CD4-positive, alpha-beta T cell treated with Interleukin-17A for 4 hours (primary cell): ENCODE data around the gene TCF12.

Experiments
- DNase-seq: peaks from one replicate; pipeline ENCODE4 v3.0.0-alpha.2; 2020; ENCODE audit warnings: mixed read lengths

The TCF12 gene

DNA sequence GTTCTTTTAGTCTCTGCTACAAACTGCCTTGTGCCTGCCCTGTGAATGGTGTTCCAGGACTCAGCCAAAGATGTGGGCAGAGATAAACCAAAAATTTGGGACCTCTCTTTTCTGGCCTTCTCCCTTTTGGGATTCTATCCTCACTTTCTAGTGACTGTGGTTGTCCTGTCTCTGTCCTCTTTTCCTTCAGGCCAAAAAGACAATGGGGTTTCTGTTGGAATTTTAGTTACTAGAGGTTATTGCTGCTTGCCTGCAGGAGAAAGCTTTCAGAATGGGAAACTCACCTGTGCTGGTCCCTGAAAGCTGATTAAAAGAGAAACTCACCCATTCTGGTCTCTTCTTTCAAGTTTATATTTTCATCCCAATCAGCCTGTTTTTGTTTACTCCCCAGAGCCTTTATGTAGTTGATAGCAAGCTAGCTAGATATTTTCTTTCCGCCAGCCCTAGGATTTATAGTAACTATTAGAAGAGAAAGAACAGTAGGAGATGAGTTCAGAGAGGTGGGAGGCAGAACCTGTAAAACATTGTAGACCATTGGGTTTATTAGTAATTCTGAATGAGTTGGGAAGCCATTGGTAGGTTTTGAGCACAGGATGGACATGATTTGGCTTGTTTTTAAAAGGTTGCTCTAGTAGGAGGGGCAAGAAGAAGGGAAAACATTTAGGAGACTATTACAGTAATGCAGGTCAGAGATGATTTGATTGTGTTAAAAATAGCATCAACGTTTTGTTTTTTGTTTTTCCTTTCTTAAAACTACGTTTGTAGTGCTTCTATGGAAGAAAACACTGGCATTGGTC, 138.9 kb downstream of the TCF12 start:
- DNase-seq, result no peak

DNA sequence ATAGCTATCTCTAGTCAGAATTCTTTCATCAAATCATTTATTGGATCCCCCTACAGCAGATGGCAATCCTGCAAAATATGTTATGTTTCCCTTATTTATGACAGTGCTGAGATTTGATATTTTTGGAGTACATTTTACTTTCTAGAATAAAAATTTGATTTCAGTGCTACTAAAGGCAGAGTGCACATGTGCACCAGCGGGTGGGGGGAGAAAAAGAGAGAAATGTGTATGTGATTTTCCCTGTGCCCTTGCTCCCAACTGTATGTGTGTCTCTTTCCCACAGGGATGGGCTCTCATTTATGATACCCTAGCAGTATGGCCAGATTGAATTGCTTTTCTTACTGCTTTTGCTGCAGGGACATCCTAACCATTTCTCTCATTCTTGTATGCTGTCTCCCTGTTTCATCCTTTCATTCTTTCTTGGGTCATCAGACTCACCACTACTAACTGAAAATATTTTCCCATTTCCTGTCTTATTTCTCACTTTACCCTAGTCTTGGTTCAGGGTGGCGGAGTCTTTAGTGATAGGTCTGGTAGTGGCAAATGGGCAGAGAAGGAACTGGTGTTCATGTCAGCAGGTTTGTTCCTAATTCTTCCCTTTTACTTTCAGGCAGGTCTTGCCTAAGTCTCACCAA, 140.7 kb downstream of the TCF12 start:
- DNase-seq, result no peak

- no peak for DNase-seq
Observed at GRCh38 chr15:57060799-57061198, 142.4 kb downstream of the TCF12 start.

DNA sequence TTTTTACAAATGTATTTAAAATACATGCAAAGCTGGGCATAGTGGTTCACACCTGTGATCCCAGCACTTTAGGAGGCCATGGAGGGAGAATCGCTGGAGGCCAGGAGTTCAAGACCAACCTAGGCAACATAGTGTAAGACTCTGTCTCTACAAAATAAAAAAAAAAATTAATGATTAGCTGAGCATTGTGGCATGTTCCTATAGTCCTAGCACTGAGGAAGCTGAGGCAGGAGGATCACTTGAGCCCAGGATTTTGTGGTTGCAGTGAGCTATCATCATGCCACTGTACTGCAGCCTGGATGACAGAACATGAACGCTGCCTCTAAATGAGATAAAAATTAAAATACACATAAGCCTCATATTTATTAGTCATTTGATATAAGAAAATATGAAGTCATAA, 142.8 kb downstream of the TCF12 start:
- DNase-seq, result no peak

- DNase-seq, result no peak
Observed at GRCh38 chr15:57061696-57062095, 143.3 kb downstream of the TCF12 start.

DNA sequence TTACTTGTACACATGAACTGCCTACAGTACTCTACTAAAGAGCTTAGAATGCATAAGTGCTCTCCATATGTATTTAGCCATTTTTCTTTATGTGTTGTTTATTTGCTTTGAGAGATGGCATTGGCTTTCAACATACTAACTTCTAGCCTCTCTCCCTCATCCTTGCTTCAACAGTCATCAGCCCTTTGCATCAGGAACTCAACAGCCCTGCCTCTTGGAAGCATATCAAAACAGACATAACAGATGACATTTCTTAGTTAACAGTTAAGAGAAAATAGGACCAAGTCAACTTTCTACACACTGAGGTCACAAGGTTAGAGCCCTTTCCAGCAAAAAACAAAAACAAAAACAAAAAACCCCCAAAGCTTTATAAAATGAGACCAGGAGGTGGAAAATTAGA, 145.6 kb downstream of the TCF12 start:
- no peak for DNase-seq

DNA sequence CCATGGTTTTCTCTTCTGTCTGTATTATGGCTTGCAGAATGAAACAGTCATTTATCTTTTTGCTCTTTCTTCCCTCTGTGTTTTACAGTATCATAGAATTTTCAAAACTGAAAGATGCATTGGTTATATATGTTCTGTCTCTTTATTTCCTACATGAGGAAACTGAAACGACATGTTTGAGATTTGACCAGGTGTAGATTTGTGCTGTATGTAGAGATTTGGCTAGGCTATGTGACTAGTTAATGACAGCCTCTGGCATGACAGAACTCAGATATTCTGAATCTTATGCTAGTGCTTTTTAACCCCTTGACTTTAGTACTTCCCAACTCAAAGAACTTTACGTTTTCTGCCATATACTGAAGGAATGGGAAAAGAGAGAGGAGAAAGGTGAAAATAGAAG, 151.0 kb downstream of the TCF12 start:
- DNase-seq, result no peak

DNA sequence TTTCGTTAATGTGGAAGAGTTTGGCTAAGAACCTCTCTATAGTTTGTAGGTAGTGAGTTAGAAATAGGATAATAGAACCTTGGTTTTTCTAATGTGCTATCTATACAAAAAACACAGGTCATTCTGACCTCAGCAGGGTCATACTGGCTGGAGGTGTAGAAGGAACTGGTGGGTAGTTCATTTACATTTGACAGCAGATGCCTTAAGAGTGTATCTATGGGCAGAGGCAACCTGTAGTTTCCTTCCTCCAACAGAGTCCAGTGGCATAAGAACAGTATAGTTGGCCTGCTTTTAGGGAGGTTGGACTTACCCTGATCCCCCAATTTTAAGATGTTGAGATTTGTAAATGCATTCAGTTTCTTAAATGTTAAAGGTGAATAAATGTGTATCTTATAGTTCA, 152.2 kb downstream of the TCF12 start:
- no peak for DNase-seq

DNA sequence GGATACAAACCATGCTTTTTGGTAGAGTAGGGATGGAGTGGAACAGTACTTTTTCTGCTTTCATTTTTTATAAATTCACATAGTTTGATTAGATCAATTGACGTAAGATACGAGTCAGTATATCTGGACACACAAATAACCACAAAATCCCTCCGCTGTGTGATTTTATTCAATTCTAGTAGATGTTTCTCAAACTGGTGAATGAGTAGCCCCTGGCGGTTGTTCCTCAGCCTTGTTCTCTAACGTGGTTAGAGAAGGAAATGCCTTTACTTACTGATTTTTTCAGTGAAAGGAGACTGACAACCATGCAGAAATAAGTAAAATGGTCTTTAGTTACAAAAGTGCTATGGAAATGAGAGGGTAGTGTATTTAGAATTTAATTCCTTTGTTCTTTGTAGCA, 161.0 kb downstream of the TCF12 start:
- peak; percentile 10 for DNase-seq

- DNase-seq, result no peak
Observed at GRCh38 chr15:57079931-57080620, 161.6 kb downstream of the TCF12 start.

DNA sequence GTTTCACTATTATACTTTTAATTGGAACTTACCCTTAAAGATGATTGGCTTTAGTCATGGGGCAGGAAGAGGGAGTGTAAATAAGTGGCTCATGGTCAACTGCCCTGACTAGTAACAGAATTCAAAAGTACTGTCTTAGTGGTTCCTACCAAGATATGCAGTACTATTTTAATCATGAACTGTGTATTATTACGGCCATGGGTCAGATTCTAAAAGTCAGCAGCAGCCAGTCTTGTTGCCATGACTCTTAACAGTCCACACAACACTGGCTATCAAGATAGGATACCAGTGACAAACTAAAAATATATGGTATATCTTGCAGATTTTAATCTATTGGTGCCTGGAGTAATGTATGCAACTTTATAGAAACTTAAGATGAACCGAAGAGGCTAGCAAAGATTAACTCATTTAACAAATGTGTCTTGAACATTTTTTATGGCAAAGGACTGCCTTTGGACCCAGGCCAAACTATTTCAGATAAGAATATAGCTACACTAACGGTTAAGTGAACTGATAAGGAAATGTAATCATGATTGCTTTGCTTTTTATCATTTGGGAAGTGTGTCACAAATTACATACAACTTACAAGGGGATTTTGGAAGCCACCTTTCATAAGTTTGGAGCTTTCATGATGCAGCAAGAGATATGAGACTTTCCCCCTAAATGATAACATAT, 163.7 kb downstream of the TCF12 start:
- DNase-seq, result no peak

GRCh38 chr15:57084192-57084591, 165.7 kb downstream of the TCF12 start:
- no peak for DNase-seq

DNA sequence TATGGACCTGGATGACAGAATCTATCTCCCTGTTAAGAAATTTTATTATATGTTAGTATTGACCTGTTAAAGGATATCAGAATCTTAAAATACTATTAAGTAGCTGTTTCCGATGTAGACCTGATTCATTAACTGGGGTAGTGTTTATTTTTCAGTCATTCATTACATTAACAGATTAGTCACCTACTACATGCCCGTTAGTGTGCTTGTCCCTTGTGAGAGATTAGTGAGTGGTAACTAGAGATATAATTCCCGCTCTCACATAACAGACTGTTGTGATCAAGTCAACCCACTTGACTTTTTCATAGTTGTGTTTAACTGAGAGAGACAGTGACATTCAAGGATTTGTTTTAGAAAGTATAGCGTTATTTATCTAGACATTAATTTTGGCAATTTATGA, 166.8 kb downstream of the TCF12 start:
- no peak for DNase-seq

DNA sequence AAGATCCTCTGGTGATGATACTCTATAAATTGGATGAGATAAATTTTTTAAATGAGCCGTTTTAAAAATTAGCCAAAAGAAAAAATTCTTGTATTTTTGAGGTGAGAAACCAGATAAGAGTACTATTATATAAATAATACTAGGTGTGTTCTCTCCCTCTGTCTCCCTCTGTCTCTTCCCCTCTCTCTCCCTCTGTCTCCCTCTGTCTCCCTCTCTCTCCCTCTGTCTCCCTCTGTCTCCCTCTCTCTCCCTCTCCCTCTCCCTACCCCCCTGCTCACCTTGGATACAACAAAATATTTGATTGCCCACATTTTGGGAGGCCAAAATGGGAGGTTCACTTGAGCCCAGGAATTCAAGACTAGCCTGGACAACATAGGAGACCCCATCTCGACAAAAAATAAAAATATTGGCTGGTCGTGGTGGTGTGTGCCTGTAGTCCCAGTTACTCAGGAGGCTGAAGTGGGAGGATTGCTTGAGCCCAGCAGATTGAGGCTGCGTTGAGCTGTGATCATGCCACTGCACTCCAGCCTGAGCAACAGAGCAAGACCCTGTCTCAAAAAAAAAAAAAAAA, 168.5 kb downstream of the TCF12 start:
- DNase-seq, result no peak

DNA sequence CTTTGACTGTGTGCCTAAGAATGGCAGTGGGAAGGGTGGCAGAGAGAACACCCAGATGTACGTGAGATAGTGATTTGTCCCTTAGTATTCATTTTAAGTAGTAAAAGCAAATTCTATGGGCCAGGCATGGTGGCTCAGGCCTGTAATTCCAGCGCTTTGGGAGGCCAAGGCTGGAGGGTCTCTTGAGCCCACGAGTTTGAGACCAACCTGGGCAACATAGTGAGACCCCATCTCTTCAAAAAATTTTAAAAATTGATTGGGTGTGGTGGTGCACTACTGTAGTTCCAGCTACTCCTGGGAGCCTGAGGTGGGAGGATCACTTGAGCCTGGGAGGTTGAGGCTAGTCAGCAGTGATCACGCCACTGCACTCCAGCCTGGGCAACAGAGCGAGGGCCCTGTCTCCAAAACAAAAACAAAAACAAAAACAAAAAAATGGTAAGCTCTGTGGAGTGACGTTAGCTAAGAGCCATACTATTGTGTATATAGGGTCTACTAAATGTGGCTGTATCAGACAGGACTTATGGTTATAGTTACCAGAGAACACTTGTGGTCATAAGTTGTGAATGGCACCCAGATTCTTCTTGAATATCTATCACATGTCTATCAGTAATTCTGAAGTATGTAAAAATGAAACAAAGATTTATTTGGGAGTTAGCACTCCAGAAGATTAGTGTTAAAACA, 171.5 kb downstream of the TCF12 start:
- no peak for DNase-seq

- no peak for DNase-seq
Observed at GRCh38 chr15:57090496-57090859, 172.0 kb downstream of the TCF12 start.

DNA sequence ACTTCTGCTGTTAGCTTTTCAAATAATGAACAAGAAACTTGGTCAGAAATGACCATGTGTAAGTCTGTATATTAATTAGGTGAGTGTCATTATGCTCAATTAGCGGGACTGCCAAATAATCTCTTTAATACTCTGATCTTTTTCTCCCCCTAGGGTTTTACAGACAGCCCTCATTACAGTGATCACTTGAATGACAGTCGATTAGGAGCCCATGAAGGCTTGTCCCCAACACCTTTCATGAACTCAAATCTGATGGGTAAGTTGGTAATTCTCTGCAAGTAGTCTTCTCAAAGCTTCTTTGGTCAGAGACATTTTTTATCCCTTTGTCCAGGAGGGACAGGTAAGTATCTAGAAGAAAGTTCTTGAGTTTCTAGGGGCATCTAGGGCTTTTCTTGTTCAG, 173.2 kb downstream of the TCF12 start:
- DNase-seq, result no peak

DNA sequence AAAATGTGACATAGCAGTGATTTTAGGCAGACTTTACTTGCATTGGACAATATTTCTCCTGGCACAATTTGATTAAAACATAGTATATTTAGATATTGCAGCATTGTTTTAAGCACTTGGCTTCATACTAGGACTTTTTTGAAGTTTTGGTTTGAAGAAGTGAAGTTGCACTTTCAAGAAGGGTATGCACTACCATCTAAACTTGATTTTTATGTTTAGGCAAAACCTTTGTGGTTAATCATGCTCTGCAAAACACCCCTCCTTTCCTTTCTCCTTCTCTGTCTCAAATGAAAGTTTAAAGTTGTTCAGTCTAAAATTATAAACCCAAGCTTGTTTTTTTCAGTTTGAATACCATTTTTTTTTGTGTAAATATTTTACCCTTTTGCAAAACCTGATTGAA, 173.8 kb downstream of the TCF12 start:
- no peak for DNase-seq

- no peak for DNase-seq
Observed at GRCh38 chr15:57094321-57095257, 176.1 kb downstream of the TCF12 start.

- DNase-seq, result no peak
Observed at GRCh38 chr15:57095896-57096295, 177.5 kb downstream of the TCF12 start.

DNA sequence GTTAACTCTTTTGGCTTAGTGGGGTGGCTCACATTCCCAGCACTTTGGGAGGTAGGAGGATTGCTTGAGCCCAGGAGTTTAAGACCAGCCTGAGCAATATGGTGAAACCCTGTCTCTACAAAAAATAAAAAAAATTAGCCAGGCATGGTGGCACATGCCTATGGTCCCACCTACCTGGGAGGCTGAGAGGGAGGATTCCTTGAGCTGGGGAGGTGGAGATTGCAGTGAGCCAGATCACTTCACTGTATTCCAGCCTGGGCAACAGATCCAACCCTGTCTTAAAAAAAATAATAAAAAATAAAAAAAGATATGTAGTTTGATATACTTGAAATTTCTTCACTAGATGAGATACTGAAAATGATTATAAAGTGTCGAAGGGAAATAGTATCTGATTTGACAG, 178.8 kb downstream of the TCF12 start:
- no peak for DNase-seq
